Subcutaneous adipose tissue (tissue), 4 donors: ENCODE data around the gene BTBD19. TPM values are rescaled to one million over a fixed set of nuclear protein-coding genes. Genes with fewer than 3 reads are reported as not detected.

Experiments
- total RNA-seq, 4 donors: library from RNA; depleted of rRNA; stranded (reverse); fragments of >200 nt; gene quantifications; one replicate each; pipeline ENCODE4 v1.1.0, GENCODE V29; 2016
- TF ChIP-seq, protein P1 (sequence below): fragments of 450-650 bp; IDR thresholded peaks from one replicate; pipeline ENCODE4 v1.5.1; 2016; ENCODE audit warnings: low read depth, mild to moderate bottlenecking, control low read depth, antibody characterized with exemption, moderate library complexity

BTBD19 gene
- total RNA-seq, 4 donors from 2014 or later: 1.8 to 5.1 (median 4.2) TPM

DNA sequence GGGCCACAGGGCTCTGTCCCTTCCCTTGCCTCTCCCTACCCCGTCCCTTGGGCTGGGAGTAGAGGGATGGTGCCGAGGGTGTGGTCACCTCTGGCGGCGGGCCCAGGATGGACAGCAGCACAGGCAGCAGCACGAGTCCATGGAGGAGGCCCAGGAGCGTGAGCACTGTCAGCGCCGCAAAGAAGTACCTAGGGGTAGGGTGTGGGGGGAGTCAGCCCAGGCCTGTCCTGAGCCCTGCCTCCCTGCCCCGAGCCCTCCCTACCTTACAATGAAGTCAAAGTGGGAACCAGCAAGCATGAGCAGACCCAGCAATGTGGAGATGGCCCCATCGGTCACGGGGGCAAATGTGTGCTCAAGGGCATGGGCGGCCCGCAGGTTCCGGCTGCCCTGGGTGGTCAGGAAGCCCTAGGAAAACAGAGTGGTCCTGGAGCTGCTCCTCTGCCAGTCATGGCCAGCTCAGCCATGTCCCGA is 14.7 kb downstream of the BTBD19 start:
- TF ChIP-seq, protein P1, sequence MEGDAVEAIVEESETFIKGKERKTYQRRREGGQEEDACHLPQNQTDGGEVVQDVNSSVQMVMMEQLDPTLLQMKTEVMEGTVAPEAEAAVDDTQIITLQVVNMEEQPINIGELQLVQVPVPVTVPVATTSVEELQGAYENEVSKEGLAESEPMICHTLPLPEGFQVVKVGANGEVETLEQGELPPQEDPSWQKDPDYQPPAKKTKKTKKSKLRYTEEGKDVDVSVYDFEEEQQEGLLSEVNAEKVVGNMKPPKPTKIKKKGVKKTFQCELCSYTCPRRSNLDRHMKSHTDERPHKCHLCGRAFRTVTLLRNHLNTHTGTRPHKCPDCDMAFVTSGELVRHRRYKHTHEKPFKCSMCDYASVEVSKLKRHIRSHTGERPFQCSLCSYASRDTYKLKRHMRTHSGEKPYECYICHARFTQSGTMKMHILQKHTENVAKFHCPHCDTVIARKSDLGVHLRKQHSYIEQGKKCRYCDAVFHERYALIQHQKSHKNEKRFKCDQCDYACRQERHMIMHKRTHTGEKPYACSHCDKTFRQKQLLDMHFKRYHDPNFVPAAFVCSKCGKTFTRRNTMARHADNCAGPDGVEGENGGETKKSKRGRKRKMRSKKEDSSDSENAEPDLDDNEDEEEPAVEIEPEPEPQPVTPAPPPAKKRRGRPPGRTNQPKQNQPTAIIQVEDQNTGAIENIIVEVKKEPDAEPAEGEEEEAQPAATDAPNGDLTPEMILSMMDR: no peak

DNA sequence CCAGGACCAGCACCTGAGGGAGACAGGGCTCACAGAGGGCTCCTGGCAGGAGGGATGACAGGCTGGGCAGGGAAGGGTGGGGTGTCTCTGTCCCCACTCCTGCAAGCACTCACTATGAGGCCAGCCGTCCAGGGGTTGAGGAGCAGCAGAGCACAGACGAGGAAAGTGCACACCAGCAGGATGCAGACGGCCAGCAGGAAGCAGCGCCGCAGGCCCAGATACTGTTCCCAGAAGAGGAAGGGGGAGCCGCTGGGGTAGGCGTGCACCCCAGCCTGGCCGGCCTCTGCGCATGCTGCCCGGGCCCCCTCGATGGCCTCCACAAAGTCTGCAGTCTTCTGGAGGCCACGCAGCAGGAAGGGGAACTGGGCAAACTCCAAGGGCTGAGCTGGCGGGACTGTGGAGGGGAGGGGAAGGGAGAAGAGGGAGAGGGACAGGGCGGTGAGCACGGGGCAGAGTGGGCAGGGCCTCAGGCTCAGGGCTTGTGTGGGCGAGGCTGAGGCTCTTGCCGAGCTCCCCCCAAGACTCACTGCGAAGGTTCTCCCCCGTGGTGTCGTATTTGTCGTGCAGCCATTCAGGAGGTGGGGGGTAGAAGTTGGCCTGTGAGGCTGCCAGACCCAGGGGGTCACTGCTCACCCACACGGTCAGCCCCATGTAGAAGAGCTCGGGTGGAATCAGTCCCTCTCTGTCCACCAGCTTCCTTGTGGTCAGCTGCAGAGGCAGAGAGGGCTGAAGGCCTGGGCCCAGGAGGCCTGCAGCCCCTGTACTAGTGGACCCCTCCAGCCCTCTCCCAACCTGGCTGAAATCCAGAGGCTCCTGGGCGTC is 18.3 kb downstream of the BTBD19 start:
- TF ChIP-seq, protein P1: no peak

DNA sequence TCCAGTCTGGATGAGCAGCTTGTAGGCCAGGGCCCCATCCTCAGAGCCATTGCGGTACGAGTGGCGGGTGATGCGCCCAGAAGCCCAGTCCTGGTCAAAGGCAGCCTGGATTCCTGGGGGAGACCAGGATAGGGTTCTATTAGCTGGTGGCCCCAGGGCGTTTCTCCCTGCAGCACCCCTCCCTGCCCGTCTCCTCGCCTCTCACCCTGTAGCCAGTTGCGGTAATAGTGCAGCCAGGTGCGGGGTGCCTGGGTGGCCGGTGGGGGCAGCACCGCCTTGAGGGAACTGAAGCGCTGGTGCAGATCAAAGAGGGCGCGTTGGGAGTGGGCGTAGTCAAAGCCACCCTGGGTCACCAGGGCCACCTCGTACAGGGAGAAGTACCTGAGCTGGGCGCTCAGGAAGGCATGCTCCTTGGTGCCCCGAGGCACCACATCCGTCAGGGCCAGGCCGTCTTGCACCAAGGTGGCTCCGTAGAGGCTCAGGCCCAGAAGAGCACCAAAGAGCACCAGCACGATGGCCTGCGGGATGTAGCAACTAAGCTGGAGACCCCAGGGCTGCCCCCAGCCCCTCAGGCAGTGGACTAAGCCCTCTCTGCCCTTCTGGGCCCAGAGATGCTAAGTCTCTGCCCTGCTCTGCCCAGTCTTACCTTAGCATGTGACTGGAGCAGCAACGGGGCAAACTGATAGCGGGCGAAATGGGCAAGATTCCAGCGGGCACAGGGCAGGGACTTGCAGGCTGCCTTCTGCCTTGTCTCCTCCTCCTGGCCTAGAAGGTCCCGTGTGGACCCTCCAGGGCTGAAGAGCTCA is 19.1 kb downstream of the BTBD19 start:
- TF ChIP-seq, protein P1: no peak

- TF ChIP-seq, protein P1: no peak
These were observed 19.8 kb downstream of the BTBD19 start for GRCh38 chr1:44828003-44828651.

DNA sequence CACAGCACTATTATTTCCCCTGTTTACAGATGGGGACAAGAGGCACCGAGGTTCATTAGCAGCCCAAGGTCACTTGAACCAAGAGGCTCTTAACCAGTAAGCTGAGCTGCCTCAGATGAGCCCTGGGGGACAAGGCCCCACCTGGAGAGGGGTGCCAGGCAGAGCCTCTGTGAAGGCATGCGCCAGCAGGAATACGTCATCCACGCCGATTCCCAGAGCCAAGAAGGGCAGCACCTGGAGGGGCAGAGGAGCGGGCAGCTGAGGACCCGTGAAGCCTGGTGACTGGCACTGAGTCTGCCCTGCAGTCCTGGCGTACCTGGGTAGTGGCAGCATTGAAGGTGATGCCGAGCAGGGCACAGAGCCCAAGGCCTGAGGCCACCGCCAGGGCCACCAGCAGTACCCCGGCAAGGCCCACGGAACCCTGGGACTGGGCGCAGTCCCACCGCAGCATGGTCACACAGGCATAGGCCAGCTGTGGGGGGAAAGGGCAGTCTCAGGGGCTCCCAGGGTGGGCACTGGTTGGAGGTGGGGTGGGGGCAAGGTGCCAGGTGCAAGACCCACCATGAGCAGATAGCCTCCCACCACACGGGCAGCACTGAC is 20.6 kb downstream of the BTBD19 start:
- TF ChIP-seq, protein P1: no peak

- TF ChIP-seq, protein P1: no peak
These were observed 21.4 kb downstream of the BTBD19 start for GRCh38 chr1:44829506-44830384.
